HG02571 (cell line): ENCODE data around the gene NPTX1.

Experiments
- ATAC-seq: cut with Tn5 transposase; IDR thresholded peaks from one replicate; pipeline ENCODE4 v1.9.1; 2021; ENCODE audit warnings: mild to moderate bottlenecking, moderate library complexity; ENCODE audit not compliant: unreplicated experiment

Gene NPTX1

GRCh38 chr17:80428363-80428762, 48.0 kb downstream of the NPTX1 start:
- no peak for ATAC-seq

- no peak for ATAC-seq
Observed at GRCh38 chr17:80427366-80428282, 48.8 kb downstream of the NPTX1 start.

- ATAC-seq, result no peak
Observed at GRCh38 chr17:80426671-80427326, 49.6 kb downstream of the NPTX1 start.

GRCh38 chr17:80425835-80426426, 50.5 kb downstream of the NPTX1 start:
- ATAC-seq, result no peak

GRCh38 chr17:80424878-80425765, 51.3 kb downstream of the NPTX1 start:
- ATAC-seq, result no peak

GRCh38 chr17:80424261-80424660, 52.1 kb downstream of the NPTX1 start:
- no peak for ATAC-seq

GRCh38 chr17:80423536-80424225, 52.7 kb downstream of the NPTX1 start:
- ATAC-seq, result no peak

GRCh38 chr17:80422981-80423380, 53.4 kb downstream of the NPTX1 start:
- no peak for ATAC-seq

- ATAC-seq, result no peak
Observed at GRCh38 chr17:80422276-80422675, 54.1 kb downstream of the NPTX1 start.

- ATAC-seq, result no peak
Observed at GRCh38 chr17:80421381-80422090, 54.9 kb downstream of the NPTX1 start.

- ATAC-seq, result no peak
Observed at GRCh38 chr17:80419255-80419654, 57.2 kb downstream of the NPTX1 start.

- no peak for ATAC-seq
Observed at GRCh38 chr17:80418589-80418988, 57.8 kb downstream of the NPTX1 start.
